H1 (cell line): ENCODE measurements around the gene ZNF541. TPM values are rescaled to one million over a fixed set of nuclear protein-coding genes. Genes with fewer than 3 reads are reported as not detected.
A peak's percentile ranks its signal among the peaks of the same experiment; 100 is the strongest.

Experiments used
- CTCF ChIA-PET: fragments of 300-600 bp; sonication (Branson Sonifier 250); formaldehyde crosslinking; loops from one replicate; lab custom pipeline; 2021; ENCODE audit not compliant: partially characterized antibody; lab: Charles Lee
- POLR2A ChIA-PET: fragments of 300-600 bp; sonication (Branson Sonifier 250); formaldehyde crosslinking; loops from one replicate; lab custom pipeline; 2021; ENCODE audit warnings: inconsistent platforms; ENCODE audit not compliant: partially characterized antibody; lab: Charles Lee
- DNase-seq, 2 experiments: peaks; one replicate each; pipeline versions ENCODE4 v3.0.0 to v3.0.0-alpha.2; 2010 to 2022; ENCODE audit warnings: low spot score in 2 of 2, low read depth in 1 of 2, mixed read lengths in 1 of 2
- FAIRE-seq: peaks from 2 replicates; lab custom pipeline; 2011; peaks lifted over from hg19 to GRCh38; lab: Jason Lieb, UNC
- H2AFZ ChIP-seq: 2 replicates; pipeline ENCODE4 v1.8.1; 2012; ENCODE audit warnings: low read length, inconsistent platforms
- H2AK5ac ChIP-seq: 2 replicates; pipeline ENCODE4 v1.6.1; 2013; ENCODE audit warnings: low read depth, low read length
- H2BK120ac ChIP-seq: replicated peaks from 2 replicates; pipeline ENCODE3; 2013; ENCODE audit warnings: low read depth, low read length, inconsistent platforms
- H2BK12ac ChIP-seq: 2 replicates; pipeline ENCODE4 v1.6.1; 2013; ENCODE audit warnings: low read depth, low read length
- H2BK15ac ChIP-seq: 2 replicates; pipeline ENCODE4 v1.6.1; 2013; ENCODE audit warnings: low read length
- H2BK20ac ChIP-seq: 2 replicates; pipeline ENCODE4 v1.6.1; 2013; ENCODE audit warnings: low read length
- H2BK5ac ChIP-seq: 2 replicates; pipeline ENCODE4 v1.6.1; 2013; ENCODE audit warnings: low read depth, low read length
- H3K14ac ChIP-seq: 2 replicates; pipeline ENCODE4 v1.6.1; 2013; ENCODE audit warnings: inconsistent platforms; ENCODE audit not compliant: insufficient read length
- H3K18ac ChIP-seq: 2 replicates; pipeline ENCODE4 v1.6.1; 2013; ENCODE audit warnings: low read length; ENCODE audit errors: extremely low read depth
- H3K23ac ChIP-seq: 2 replicates; pipeline ENCODE4 v1.6.1; 2013; ENCODE audit warnings: inconsistent platforms; ENCODE audit not compliant: insufficient read length
- H3K23me2 ChIP-seq: 2 replicates; pipeline ENCODE4 v1.6.1; 2013; ENCODE audit warnings: low read depth, low read length
- H3K27ac ChIP-seq: 2 replicates; pipeline ENCODE4 v1.6.1; 2011; ENCODE audit warnings: low read depth, low read length, inconsistent platforms
- H3K27me3 ChIP-seq, 4 experiments: replicated peaks in 1 of 4; 1 replicate in 1 of 4; 2 replicates in 3 of 4; pipeline versions ENCODE4 v1.6.1 to v1.8.1; 2011 to 2013; ENCODE audit warnings: low read length in 3 of 4, mild to moderate bottlenecking in 3 of 4, inconsistent platforms in 2 of 4, mixed read lengths in 2 of 4, moderate library complexity in 1 of 4; ENCODE audit not compliant: control insufficient read depth in 3 of 4, insufficient read depth in 3 of 4; ENCODE audit errors: extremely low read depth in 1 of 4
- H3K36me3 ChIP-seq, 4 experiments: 2 replicates each; pipeline versions ENCODE4 v1.6.1 to v1.8.1; 2011 to 2013; ENCODE audit warnings: mild to moderate bottlenecking in 4 of 4, low read length in 3 of 4, moderate library complexity in 2 of 4, control low read depth in 1 of 4, inconsistent platforms in 1 of 4; ENCODE audit not compliant: insufficient read depth in 4 of 4, control insufficient read depth in 2 of 4
- H3K4ac ChIP-seq: replicated peaks from 2 replicates; pipeline ENCODE3; 2013; ENCODE audit warnings: low read length, low read depth, mixed read lengths, inconsistent platforms; ENCODE audit not compliant: insufficient read length
- H3K4me1 ChIP-seq, 4 experiments: replicated peaks in 1 of 4; 1 replicate in 1 of 4; 2 replicates in 3 of 4; pipeline versions ENCODE4 v1.6.1 to v1.8.1; 2011 to 2013; ENCODE audit warnings: low read length in 3 of 4, inconsistent platforms in 2 of 4, mixed read lengths in 1 of 4; ENCODE audit not compliant: insufficient read depth in 4 of 4, control insufficient read depth in 3 of 4
- H3K4me2 ChIP-seq, 2 experiments: 2 replicates each; pipeline versions ENCODE4 v1.6.1 to v1.8.1; 2011 to 2013; ENCODE audit warnings: low read depth in 2 of 2, low read length in 2 of 2, control low read depth in 1 of 2, inconsistent platforms in 1 of 2, mild to moderate bottlenecking in 1 of 2; ENCODE audit not compliant: insufficient read depth in 1 of 2
- H3K4me3 ChIP-seq, 4 experiments: fragments of 200-600, 300-600 bp in 1 of 4; sonication (generic), shearing (Covaris generic), sonication (Bioruptor Twin) in 1 of 4; 2 replicates each; pipeline versions ENCODE4 v1.5.1 to v1.8.1; 2011 to 2016; ENCODE audit warnings: low read length in 4 of 4, low read depth in 3 of 4, control low read depth in 2 of 4, inconsistent platforms in 2 of 4, mild to moderate bottlenecking in 2 of 4, mixed read lengths in 1 of 4, moderate library complexity in 1 of 4; ENCODE audit not compliant: insufficient read depth in 2 of 4; ENCODE audit errors: extremely low read depth in 1 of 4
- H3K56ac ChIP-seq: replicated peaks from 2 replicates; pipeline ENCODE3; 2013; ENCODE audit warnings: low read depth, mild to moderate bottlenecking, mixed read lengths, low read length, inconsistent platforms; ENCODE audit not compliant: insufficient read length
- H3K79me1 ChIP-seq: 2 replicates; pipeline ENCODE4 v1.6.1; 2013; ENCODE audit warnings: low read depth, low read length, control low read depth
- H3K79me2 ChIP-seq, 2 experiments: 2 replicates each; pipeline versions ENCODE4 v1.6.1 to v1.8.1; 2012 to 2013; ENCODE audit warnings: low read length in 2 of 2, mild to moderate bottlenecking in 2 of 2, inconsistent platforms in 1 of 2; ENCODE audit not compliant: insufficient read depth in 2 of 2, control insufficient read depth in 1 of 2
- H3K9ac ChIP-seq, 4 experiments: replicated peaks in 1 of 4; 1 replicate in 1 of 4; 2 replicates in 3 of 4; pipeline versions ENCODE4 v1.6.1 to v1.8.1; 2011 to 2013; ENCODE audit warnings: low read depth in 3 of 4, low read length in 3 of 4, control low read depth in 2 of 4, mild to moderate bottlenecking in 2 of 4, moderate library complexity in 2 of 4, inconsistent platforms in 1 of 4; ENCODE audit errors: extremely low read depth in 1 of 4
- H3K9me3 ChIP-seq, 2 experiments: 2 replicates each; pipeline versions ENCODE4 v1.6.1 to v1.8.1; 2012 to 2013; ENCODE audit warnings: mild to moderate bottlenecking in 2 of 2, moderate library complexity in 2 of 2, control low read depth in 1 of 2, inconsistent platforms in 1 of 2, low read depth in 1 of 2, low read length in 1 of 2, mixed read lengths in 1 of 2; ENCODE audit not compliant: insufficient read depth in 2 of 2
- H4K20me1 ChIP-seq, 2 experiments: replicated peaks in 1 of 2; 2 replicates each; pipeline versions ENCODE3 to v1.8.1; 2011 to 2013; ENCODE audit warnings: inconsistent platforms in 2 of 2, low read length in 2 of 2, mild to moderate bottlenecking in 1 of 2; ENCODE audit not compliant: insufficient read depth in 2 of 2, control insufficient read depth in 1 of 2
- H4K5ac ChIP-seq: 2 replicates; pipeline ENCODE4 v1.6.1; 2013; ENCODE audit warnings: low read length, low read depth, mixed read lengths, inconsistent platforms; ENCODE audit not compliant: insufficient read length
- H4K8ac ChIP-seq: 2 replicates; pipeline ENCODE4 v1.8.0; 2013; ENCODE audit warnings: mild to moderate bottlenecking, moderate library complexity, low read length, inconsistent platforms; ENCODE audit not compliant: insufficient read depth; ENCODE audit errors: extremely low read depth
- H4K91ac ChIP-seq: replicated peaks from 2 replicates; pipeline ENCODE3; 2013; ENCODE audit warnings: low read length, mixed read lengths, inconsistent platforms; ENCODE audit not compliant: insufficient read length
- BCL11A ChIP-seq, 2 experiments: IDR thresholded peaks; one replicate each; pipeline ENCODE4 v1.6.1; 2011; ENCODE audit warnings: low read depth in 2 of 2, low read length in 2 of 2, mild to moderate bottlenecking in 2 of 2
- CBX5 ChIP-seq: fragments of 300-800, 300-1000 bp; sonication (generic); IDR thresholded peaks from 2 replicates; pipeline ENCODE4 v1.7.1; 2016; ENCODE audit warnings: antibody characterized with exemption, low read length, low read depth
- JUND ChIP-seq: IDR thresholded peaks from 2 replicates; pipeline ENCODE4 v1.6.1; 2011; ENCODE audit warnings: mild to moderate bottlenecking, improper control_type of control experiment, low read length
- SIN3A ChIP-seq, 2 experiments: IDR thresholded peaks in 1 of 2; conservative IDR thresholded peaks in 1 of 2; 2 replicates each; pipeline ENCODE4 v1.6.1; 2011 to 2012; ENCODE audit warnings: low read length in 2 of 2, improper control_type of control experiment in 1 of 2, low read depth in 1 of 2, mild to moderate bottlenecking in 1 of 2
- SP2 ChIP-seq: IDR thresholded peaks from 2 replicates; pipeline ENCODE4 v1.6.1; 2012; ENCODE audit warnings: mild to moderate bottlenecking, low read length, inconsistent platforms
- YY1 ChIP-seq: IDR thresholded peaks from 2 replicates; pipeline ENCODE4 v1.6.1; 2011; ENCODE audit warnings: low read depth, mild to moderate bottlenecking, low read length
- WGBS, 2 experiments: shearing (Covaris generic) in 1 of 2; methylation state at CpG; one replicate each; pipeline versions ENCODE4 v1.1.6 to v1.1.7; 2013 to 2015; ENCODE audit warnings: low lambda C conversion rate in 2 of 2, mixed read lengths in 2 of 2, inconsistent platforms in 1 of 2, low coverage in 1 of 2, missing lambda C conversion rate in 1 of 2; ENCODE audit not compliant: insufficient replicate concordance in 2 of 2, insufficient coverage in 1 of 2, insufficient read length in 1 of 2; ENCODE audit errors: extremely low coverage in 1 of 2, missing lambda C conversion rate in 1 of 2; 5-methylcytosine and 5-hydroxymethylcytosine counted together
- polyA plus RNA-seq, 7 experiments: library from polyadenylated mRNA; depleted of rRNA in 3 of 7; stranded (reverse) in 5 of 7; unstranded in 2 of 7; fragments of >200 nt in 5 of 7; fragments of 200-250 nt in 2 of 7; gene quantifications; 1 replicate in 5 of 7; 2 replicates in 1 of 7; 4 replicates in 1 of 7; pipeline versions ENCODE4 v1.2.1 to v1.2.3, GENCODE V29; 2011 to 2013; ENCODE audit warnings: missing spikeins in 2 of 7, mixed read lengths in 2 of 7
- total RNA-seq: library from RNA; stranded (reverse); fragmentation: NEBNext Ultra II Directional; extraction: Animal tissue kit (Norgen Biotek cat#: 25700); gene quantifications from 2 replicates; pipeline ENCODE4 v1.2.1, GENCODE V29; 2021
- TF ChIP-seq, protein P1 (sequence below), 3 experiments: IDR thresholded peaks; 1 replicate in 2 of 3; 2 replicates in 1 of 3; pipeline versions ENCODE4 v1.5.1 to v1.6.1; 2011; ENCODE audit warnings: low read length in 3 of 3, mild to moderate bottlenecking in 3 of 3, inconsistent platforms in 2 of 3, low read depth in 1 of 3, moderate library complexity in 1 of 3; ENCODE audit not compliant: insufficient read depth in 1 of 3; ENCODE audit errors: control extremely low read depth in 1 of 3
- TF ChIP-seq, protein P2 (sequence below): IDR thresholded peaks from 2 replicates; pipeline ENCODE4 v1.6.1; 2011; ENCODE audit warnings: low read depth, mild to moderate bottlenecking, low read length; ENCODE audit not compliant: insufficient read depth

ZNF541 gene
- total and polyA plus RNA-seq, 2 of the 8 experiments (the other 6 are each of a cell fraction or from before 2014, with no cell fraction given) = 0.05 TPM; not detected in 1

DNA sequence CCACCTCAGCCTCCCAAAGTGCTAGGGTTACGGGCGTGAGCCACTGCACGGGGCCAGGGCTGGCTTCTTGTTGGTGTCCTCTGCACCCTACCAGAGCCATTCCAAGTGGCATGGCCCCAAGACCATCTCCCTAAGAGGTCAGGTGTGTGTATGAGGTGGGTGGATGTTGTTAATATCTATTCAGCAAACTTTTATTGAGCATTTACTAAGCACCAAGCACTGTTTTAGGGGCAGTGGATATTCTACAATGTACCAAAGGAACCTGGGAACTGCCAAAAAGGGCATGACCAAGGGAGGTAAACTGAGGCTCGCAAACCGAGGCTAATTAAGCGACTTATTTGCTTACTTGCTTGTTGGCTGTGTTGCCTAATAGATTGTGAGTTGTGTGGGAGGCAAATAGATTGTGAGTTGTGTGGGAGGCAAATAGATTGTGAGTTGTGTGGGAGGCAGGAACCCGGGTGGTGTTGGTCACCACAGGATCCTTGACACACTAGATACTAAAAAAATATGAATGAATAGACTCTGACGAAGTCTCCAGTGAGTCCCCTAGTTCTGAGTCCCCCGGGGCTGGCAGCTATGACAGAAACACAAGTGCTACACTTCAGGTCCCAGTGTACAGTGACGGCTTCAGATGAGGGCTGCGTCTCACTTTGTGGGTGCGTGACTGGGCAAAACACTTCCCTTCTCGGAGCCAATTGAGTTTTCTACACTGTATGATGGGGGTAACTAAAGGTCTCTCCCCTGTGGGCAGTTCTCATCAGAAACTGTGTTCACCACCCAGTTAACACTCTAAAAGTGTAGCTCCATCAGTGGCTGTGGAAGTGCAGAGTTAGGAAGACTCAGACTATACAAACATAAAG is 31.0 kb upstream of the ZNF541 start:
- Histone ChIP-seq H3K9ac (no peak overlapping the region), H4K8ac (no peak overlapping the region), H3K27me3 (no peaks in the 10 kb centered on the region), H2AFZ (no peak overlapping the region), H4K91ac (peak overlapping the region; percentile 42), H3K56ac (no peak overlapping the region), H3K9me3 (no peaks in the 10 kb centered on the region), H3K4me3 (no peak overlapping the region), H3K14ac (no peak overlapping the region), H3K4me2 (no peak overlapping the region), H3K36me3 (no peaks in the 10 kb centered on the region), H2BK12ac (0 out of 2 replicates have a peak overlapping the region, but pooled peaks have one; percentile 33), H4K20me1 (peaks cover 0 to 2% of the 10 kb centered on the region in 2 experiments), H3K4ac (no peak overlapping the region), H2BK120ac (no peak overlapping the region), H2BK5ac (no peak overlapping the region), H3K79me2 (peaks cover 0 to 9% of the 10 kb centered on the region in 2 experiments; a peak in 2 of 4 replicates), H3K27ac (no peak overlapping the region), H2BK20ac (no peak overlapping the region), H3K23ac (no peak overlapping the region), H3K18ac (no peak overlapping the region), H4K5ac (no peak overlapping the region), H3K4me1 (no peaks in the 10 kb centered on the region; a peak in 3 of 7 replicates), H2BK15ac (no peak overlapping the region), H3K79me1 (no peaks in the 10 kb centered on the region), H2AK5ac (no peak overlapping the region), H3K23me2 (peaks cover 4% of the 10 kb centered on the region)
- FAIRE-seq (no peak), DNase-seq (no peak)
- 85% methylated on average over 13 of the region's 13 CpGs; no CpG with 5 or more reads in 1 of the 2 experiments for WGBS, 2 experiments
- POLR2A ChIA-PET = interaction anchor here (1.4 kb wide), 1 partner anchor 13 kb away, joined by 3 read pairs; no protein-coding TSS in a partner anchor
- CTCF ChIA-PET = interaction anchor here (1.7 to 1.8 kb wide), 2 partner anchors 14 to 103 kb away, joined by 5 read pairs; no protein-coding TSS in a partner anchor
- no peak for TF ChIP-seq SP2
- TF ChIP-seq, protein P1, sequence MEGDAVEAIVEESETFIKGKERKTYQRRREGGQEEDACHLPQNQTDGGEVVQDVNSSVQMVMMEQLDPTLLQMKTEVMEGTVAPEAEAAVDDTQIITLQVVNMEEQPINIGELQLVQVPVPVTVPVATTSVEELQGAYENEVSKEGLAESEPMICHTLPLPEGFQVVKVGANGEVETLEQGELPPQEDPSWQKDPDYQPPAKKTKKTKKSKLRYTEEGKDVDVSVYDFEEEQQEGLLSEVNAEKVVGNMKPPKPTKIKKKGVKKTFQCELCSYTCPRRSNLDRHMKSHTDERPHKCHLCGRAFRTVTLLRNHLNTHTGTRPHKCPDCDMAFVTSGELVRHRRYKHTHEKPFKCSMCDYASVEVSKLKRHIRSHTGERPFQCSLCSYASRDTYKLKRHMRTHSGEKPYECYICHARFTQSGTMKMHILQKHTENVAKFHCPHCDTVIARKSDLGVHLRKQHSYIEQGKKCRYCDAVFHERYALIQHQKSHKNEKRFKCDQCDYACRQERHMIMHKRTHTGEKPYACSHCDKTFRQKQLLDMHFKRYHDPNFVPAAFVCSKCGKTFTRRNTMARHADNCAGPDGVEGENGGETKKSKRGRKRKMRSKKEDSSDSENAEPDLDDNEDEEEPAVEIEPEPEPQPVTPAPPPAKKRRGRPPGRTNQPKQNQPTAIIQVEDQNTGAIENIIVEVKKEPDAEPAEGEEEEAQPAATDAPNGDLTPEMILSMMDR (IDR thresholded peaks at IDR 0.05; ENCODE audit: control extremely low read depth in 1 of 3, insufficient read depth in 1 of 3, low read depth in 1 of 3, low read length in 3 of 3) = no peak
- TF ChIP-seq SIN3A (conservative IDR thresholded peaks at IDR 0.05 in 1 of 2, IDR thresholded peaks at IDR 0.05 in 1 of 2; ENCODE audit: low read depth in 1 of 2, low read length in 2 of 2) = no peak
- TF ChIP-seq, protein P2, sequence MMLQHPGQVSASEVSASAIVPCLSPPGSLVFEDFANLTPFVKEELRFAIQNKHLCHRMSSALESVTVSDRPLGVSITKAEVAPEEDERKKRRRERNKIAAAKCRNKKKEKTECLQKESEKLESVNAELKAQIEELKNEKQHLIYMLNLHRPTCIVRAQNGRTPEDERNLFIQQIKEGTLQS = no peak
- TF ChIP-seq YY1 = no peak
- no peak for TF ChIP-seq BCL11A (IDR thresholded peaks at IDR 0.05; ENCODE audit: low read depth in 2 of 2, low read length in 2 of 2)
- TF ChIP-seq JUND = no peak
- no peak for TF ChIP-seq CBX5
